ENCODE measurements around the gene ANP32A.

- TF ChIP-seq POLR2A (IDR thresholded peaks at IDR 0.05): no peak
- no peak for TF ChIP-seq CTCF (IDR thresholded peaks at IDR 0.05)
These were observed 77.4 kb downstream of the ANP32A start for GRCh38 chr15:68743256-68743655.
